OCI-M1 (cell line): ENCODE measurements around the gene IDE.
"Not testable (repeated sequence)": the region's sequence is repeated elsewhere in the genome, so short reads cannot be mapped to it uniquely, and the experiment has no call there.

Experiments
- DNase-seq: peaks from one replicate; lab custom pipeline; 2025; lab: John Stamatoyannopoulos, UW

The IDE gene

DNA sequence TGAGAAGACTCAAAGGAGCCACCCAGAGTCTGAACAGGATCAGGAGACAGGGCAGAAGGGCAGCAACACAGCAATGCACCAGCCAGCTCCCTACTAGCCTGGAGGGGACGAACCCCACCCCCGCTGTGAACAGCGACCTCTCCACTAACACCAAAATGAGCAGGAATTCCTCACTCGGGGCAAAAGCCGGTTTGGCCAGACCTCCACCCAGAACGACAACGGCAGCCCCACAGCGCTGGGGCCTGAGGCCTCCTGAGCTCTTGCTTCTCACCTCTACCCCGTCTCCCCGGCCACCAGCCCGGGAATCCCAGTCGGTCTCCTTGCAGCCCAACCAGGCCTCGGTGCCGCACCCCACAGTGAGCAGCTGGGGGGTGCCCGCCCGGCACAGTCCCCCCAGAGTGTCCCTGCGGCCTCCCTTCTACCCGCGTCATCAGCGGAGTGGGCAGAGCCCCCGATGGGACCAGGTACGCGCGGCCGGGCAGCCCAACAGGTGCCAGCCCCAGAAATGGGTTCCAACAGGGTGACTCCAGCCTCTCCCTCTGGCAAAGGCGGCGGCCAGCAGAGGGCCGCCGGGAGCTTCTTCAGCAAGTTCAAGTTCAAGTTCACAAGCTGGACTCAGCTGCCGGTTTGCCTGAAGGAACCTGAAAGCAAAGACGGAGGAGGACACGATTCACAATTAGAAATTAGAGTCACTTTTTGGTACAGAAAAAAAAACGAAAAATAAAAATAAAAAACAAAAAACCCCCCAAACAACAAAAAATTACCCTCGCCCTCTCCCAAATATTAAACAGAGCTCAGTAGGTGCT lies 153.9 kb downstream of the IDE start:
- no peak for DNase-seq

DNA sequence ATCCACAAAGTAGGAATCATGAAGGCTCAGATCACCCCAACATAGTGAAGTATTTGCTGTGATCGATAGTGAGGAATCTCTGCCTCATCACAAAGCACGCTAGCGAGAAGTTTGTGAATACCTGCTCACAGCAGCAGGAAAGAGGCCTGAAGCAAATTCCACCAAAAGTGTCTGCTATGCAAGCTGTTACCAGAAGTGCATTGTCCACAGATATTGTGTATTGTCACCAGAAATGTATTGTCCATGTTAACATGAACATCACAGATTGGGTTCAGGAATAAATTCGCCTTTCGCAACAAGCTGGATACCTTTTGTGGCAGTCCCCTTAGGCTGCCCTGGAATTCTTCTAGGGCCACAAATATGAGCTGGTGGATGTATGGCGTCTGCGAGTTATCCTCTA lies 155.0 kb downstream of the IDE start:
- DNase-seq, result no peak

DNA sequence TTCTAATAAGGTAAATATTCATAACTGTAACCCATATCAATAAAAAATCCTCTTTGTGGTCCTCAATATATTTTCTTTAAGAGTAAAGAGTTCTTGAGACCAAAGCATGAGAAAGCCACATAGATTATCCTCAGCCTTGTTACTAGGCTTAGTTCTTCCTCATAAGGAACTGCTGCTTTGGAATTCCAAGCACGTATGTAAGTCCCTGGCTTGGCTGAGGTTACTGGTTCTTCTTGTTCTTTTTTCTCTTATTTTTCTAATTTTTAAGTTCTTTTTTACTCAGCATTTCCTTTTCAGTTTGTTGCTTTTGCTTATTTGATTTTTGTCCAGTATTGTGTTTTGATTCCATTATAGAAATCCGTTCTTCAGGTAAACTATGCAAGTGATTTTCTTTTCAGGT lies 155.7 kb downstream of the IDE start:
- DNase-seq, result no peak

DNA sequence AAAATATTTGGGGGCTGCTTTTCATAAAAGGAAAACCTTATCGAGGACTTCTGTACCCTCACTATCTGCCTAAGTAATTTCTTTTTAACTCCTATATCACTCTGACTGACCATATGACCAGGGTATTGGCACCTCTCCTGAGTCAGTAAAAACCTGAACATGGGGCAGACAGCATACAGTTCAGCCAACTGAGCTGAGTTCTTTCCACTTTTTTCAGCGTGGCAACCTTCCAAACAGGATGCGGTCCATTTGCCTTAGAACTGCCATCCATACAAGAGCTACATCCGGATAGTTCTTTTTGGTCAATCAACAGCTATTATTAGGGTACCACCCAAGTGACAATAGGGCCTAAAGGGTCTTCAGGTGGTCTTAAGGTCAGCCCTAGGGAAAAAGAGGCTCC lies 160.4 kb downstream of the IDE start:
- DNase-seq, result no peak

DNA sequence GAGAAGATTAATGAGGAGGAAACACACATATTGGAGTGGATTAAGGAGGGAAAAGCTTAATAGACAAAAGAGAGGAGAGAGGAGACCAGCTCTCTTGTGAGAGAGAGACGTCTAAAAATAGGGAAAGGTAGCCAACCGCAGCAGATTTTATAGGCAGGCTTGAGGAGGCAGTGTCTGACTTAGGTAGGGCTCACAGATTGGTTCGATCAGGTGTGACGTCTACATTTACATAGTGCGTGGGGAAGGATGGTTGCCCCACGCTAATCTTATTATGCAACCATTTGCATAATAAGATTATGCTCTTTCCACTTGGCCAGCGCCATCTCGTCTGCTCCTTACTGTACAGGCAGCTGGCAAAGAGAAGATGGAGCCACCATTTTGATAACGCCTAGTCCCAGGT lies 160.9 kb downstream of the IDE start:
- no peak for DNase-seq

DNA sequence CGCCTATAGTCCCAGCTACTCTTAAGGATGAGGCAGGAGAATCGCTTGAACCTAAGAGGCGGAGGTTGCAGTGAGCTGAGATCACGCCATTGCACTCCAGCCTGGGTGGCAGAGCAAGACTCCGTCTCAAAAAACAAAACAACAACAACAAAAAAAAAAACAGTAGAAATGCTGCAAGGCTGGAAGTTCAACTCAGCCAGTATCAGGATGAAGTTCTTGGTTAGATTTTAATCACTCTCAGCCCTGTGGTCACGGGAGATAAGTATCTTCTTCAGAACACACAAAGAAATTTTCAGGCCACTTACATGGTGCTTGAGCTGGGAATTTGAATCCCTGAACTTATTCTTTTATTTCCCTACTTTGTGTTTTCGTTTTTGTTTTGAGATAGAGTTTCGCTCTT lies 162.5 kb downstream of the IDE start:
- no peak for DNase-seq

DNA sequence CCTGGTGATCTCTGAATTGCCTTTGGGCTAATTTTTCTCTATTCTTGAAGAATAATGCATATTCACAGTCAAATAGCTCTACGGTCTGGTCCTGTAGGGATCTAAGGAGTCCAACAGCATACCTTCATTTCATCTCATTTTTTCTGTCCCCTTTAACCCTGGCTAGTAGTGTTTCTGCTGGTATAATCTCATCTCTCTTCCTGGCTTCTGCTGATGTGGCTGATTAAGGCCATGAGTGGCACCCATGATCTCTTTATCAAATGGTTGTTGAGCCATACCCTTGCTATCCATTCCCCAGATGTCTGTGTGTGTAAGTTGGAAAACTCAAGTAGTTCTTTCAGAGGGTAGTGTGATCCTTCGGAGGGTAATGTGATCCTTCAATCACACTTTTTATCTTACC lies 163.4 kb downstream of the IDE start:
- no peak for DNase-seq

DNA sequence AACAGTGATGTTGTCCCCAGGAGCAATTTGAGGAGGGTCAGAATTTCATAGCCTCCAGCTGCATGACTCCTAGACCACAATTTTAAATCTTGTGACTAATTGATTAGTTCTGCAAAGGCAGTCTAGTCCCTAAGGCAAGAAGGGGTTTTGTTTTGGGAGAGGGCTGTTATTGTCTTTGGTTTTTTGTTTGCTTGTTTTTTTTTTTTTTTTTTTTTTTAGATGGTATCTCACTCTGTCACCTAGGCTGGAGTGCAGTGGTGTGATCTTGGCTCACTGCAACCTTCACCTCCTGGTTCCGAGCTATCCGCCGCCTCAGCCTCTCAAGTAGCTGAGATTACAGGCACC lies 165.9 kb downstream of the IDE start:
- DNase-seq, result no peak

DNA sequence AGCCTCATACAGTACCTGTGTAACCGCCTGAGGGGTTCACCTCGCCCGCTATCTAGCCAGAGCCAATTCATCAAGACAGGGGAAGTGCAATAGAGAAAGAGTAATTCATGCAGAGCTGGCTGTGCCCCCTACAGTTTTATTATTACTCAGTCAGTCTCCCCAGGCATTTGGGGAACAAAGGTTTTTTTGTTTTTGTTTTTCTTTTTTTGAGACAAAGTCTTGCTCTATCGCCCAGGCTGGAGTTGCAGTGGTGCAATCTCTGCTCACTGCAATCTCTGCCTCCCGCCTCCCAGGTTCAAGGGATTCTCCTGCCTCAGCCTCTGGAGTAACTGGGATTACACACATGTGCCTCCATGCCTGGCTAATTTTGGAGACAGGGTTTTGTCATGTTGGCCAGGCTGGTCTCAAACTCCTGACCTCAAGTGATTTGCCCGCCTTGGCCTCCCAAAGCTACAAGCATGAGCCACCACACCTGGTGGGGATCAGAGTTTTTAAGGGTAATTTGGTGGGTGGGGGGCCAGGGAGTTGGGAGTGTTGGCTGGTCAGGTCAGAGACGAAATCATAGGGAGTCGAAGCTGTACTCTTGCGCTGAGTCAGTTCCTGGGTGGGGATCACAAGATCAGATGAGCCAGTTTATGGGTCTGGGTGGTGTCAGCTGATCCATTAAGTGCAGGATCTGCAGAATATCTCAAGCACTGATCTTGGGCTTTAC lies 166.4 kb downstream of the IDE start:
- peak; percentile 31 for DNase-seq

DNA sequence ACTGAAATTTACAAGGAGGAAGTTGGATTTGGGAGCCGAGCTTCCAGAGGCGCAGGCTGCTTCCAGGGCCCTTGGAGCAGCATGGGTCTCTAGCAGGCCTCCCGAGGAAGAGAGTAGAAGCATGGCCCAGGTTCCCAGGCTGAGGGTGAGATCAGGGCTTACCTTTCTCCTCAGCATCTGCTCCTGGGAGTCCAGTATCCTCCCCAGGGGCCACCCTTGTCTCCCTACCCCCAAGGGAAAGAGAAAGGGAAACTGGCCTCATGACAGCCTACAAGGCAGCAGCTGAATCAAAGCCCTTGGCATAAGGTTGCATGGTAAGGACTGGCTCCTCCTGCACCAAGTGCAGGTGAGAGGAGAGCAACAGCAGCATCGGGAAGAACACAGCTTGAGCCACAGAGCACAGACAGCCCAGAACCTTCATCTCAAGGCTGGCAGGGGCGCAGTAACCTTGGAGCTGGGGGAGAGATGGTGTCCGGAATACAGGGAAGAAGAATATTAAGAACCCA lies 168.4 kb downstream of the IDE start:
- DNase-seq, result no peak

DNA sequence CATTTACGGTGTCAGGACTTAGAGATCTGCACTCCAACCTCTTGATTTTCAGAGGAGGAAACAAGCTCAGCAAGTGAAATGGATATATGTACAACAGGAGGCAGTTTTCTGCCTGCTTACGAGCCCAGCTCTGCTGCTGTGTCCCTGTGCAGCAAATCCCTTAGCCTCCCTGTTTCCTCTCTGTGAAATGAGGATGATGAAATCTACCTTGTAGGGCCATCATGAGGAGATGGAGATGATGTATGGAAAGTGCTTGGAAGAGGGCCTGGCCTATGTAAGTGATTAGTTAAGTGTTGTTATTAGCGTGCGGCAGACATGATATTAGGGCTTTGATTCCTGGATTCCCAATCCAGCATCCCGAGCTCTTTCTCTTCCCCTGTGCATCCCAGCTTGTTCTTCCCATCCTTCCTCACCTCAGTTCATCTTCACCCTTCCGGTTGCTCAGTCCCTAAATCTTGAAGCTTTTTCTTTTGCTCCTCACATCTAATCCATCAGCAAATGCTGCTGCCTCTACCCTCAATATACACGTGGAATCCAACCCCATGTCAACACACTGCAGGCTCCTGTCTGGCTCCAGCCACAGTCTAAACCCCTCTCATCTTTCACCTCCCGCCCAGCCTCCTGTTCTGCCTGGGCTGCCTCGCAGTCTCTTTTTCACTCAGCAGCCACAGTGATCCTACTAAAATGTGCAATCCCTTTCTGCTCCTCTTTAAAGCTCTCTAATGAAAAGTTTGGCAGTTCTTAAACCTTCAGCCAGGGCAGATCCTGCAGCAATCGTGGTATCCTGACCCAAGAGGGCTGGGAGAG lies 169.1 kb downstream of the IDE start:
- no peak for DNase-seq

DNA sequence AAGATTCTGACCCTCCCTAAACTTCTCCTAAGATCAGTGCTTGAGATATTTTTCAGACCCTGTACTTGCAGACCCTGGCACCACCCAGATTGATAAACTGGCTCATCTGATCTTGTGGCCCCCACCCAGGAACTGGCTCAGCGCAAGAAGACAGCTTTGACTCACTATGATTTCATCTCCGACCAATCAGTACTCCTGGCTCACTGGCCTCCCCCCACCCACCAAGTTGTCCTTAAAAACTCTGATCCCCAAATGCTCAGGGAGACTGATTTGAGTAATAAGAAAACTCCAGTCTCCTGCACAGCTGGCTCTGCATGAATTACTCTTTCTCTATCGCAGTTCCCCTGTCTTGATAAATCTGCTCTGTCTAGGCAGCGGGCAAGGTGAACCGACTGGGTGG lies 171.7 kb downstream of the IDE start:
- not testable (repeated sequence) for DNase-seq
